Endometrial microvascular endothelial cells (primary cell): ENCODE data around the gene CALML6. TPM values are rescaled to one million over a fixed set of nuclear protein-coding genes. Genes with fewer than 3 reads are reported as not detected.

ENCODE experiments used
- in situ Hi-C: cut with HindIII; loops from 2 replicates; pipeline ENCODE4 v1.10.0; 2017; ENCODE audit warnings: low sequenced_read_pairs, low pct_unique_long_range_greater_than_20kb; ENCODE audit errors: inconsistent ontology term
- total RNA-seq: library from RNA; depleted of rRNA; stranded (reverse); fragments of >200 nt; gene quantifications from one replicate; pipeline ENCODE4 v1.2.3, GENCODE V29; 2015; ENCODE audit errors: inconsistent ontology term

The CALML6 gene
- total RNA-seq, 1 donor from 2014 or later: not detected

GRCh38 chr1:1890506-1891348 is 24.3 kb upstream of the CALML6 start, which contains the start of gene GNB1:
TSS of gene GNB1 (minus strand) at chr1:1891087. CDS start at chr1:1825453, 65,634 bp downstream.
- in situ Hi-C loops: no loop called here

GRCh38 chr1:1891349-1892078 is 23.5 kb upstream of the CALML6 start:
- in situ Hi-C loops: no loop called here

- in situ Hi-C loops: no loop called here
Measured at GRCh38 chr1:1892079-1892762, 22.8 kb upstream of the CALML6 start.

- in situ Hi-C loops: no loop called here
Measured at GRCh38 chr1:1892763-1893120, 22.3 kb upstream of the CALML6 start.

GRCh38 chr1:1893291-1893985 is 21.6 kb upstream of the CALML6 start:
- in situ Hi-C loops: no loop called here

- in situ Hi-C loops: no loop called here
Measured at GRCh38 chr1:1893997-1894353, 21.1 kb upstream of the CALML6 start.

GRCh38 chr1:1894354-1895059 is 20.6 kb upstream of the CALML6 start:
- in situ Hi-C loops: no loop called here

- in situ Hi-C loops: no loop called here
Measured at GRCh38 chr1:1895060-1895418, 20.0 kb upstream of the CALML6 start.

GRCh38 chr1:1895456-1896336 is 19.4 kb upstream of the CALML6 start:
- in situ Hi-C loops: no loop called here

GRCh38 chr1:1898246-1898933 is 16.7 kb upstream of the CALML6 start:
- in situ Hi-C loops: no loop called here

- in situ Hi-C loops: no loop called here
Measured at GRCh38 chr1:1899266-1899966, 15.6 kb upstream of the CALML6 start.

- in situ Hi-C loops: no loop called here
Measured at GRCh38 chr1:1899967-1900327, 15.1 kb upstream of the CALML6 start.

- in situ Hi-C loops: no loop called here
Measured at GRCh38 chr1:1900883-1901640, 14.0 kb upstream of the CALML6 start.

GRCh38 chr1:1901641-1902294 is 13.3 kb upstream of the CALML6 start:
- in situ Hi-C loops: no loop called here

- in situ Hi-C loops: no loop called here
Measured at GRCh38 chr1:1903224-1903623, 11.8 kb upstream of the CALML6 start.
